Thyroid gland (tissue), 4 donors: Measurements from ENCODE around the gene SCN4A. TPM values are rescaled to one million over a fixed set of nuclear protein-coding genes. Genes with fewer than 3 reads are reported as not detected.

ENCODE experiments used
- DNase-seq, 2 donors: peaks; one replicate each; pipeline ENCODE4 v3.0.0-alpha.2; 2019
- H3K27ac ChIP-seq, 3 donors: fragments of 200-600 bp; sonication (generic); 1 replicate in 2 of 3; 2 replicates in 1 of 3; pipeline ENCODE4 v1.5.1; 2016 to 2019; ENCODE audit warnings: mild to moderate bottlenecking in 1 of 3, moderate library complexity in 1 of 3
- H3K27me3 ChIP-seq: fragments of 200-600 bp; sonication (generic); one replicate; pipeline ENCODE4 v1.5.1; 2019
- H3K36me3 ChIP-seq, 2 donors: fragments of 200-600 bp; sonication (generic); one replicate each; pipeline ENCODE4 v1.5.1; 2016 to 2019
- H3K4me1 ChIP-seq, 2 donors: fragments of 200-600 bp; sonication (generic); one replicate each; pipeline ENCODE4 v1.5.1; 2017 to 2019
- H3K4me3 ChIP-seq, 3 donors: fragments of 200-600 bp; sonication (generic); replicated peaks in 1 of 3; 1 replicate in 2 of 3; 2 replicates in 1 of 3; pipeline ENCODE4 v1.5.1; 2016; ENCODE audit warnings: mild to moderate bottlenecking in 1 of 3
- H3K9me3 ChIP-seq: fragments of 200-600 bp; sonication (generic); one replicate; pipeline ENCODE4 v1.5.1; 2017
- CTCF ChIP-seq, 6 experiments: fragments of 200-600 bp in 3 of 6; fragments of 450-650 bp in 3 of 6; sonication (generic) in 3 of 6; IDR thresholded peaks; one replicate each; pipeline ENCODE4 v1.5.1; 2016 to 2019; ENCODE audit warnings: antibody characterized with exemption in 6 of 6, mild to moderate bottlenecking in 2 of 6, inconsistent platforms in 1 of 6, moderate library complexity in 1 of 6
- POLR2A ChIP-seq, 2 donors: fragments of 450-650 bp; IDR thresholded peaks; one replicate each; pipeline ENCODE4 v1.6.1; 2017; ENCODE audit warnings: antibody characterized with exemption in 2 of 2, mild to moderate bottlenecking in 2 of 2, moderate library complexity in 1 of 2
- WGBS, 2 donors: methylation state at CpG; one replicate each; pipeline ENCODE4 v1.1.5; 2017; 5-methylcytosine and 5-hydroxymethylcytosine counted together
- intact Hi-C: fragments of 100-400 bp; cut with DNase I; formaldehyde crosslinking; loops from one replicate; pipeline ENCODE4 v1.15.1; 2023
- total RNA-seq, 4 donors: library from RNA; depleted of rRNA; stranded (reverse); fragments of >200 nt; gene quantifications; one replicate each; pipeline ENCODE4 v1.2.3, GENCODE V29; 2016

The SCN4A gene
- total RNA-seq, 4 donors from 2014 or later: 2.4 to 7.1 (median 4.0) TPM

GRCh38 chr17:63933598-63933997, 39.1 kb downstream of the SCN4A start:
- Histone ChIP-seq H3K4me1 (peaks cover 0 to 10% of the 10 kb centered on the region in 2 donors), H3K9me3 (no peaks in the 10 kb centered on the region), H3K27me3 (no peaks in the 10 kb centered on the region), H3K36me3 (no peaks in the 10 kb centered on the region), H3K4me3 (no peak overlapping the region), H3K27ac (no peak overlapping the region)
- TF ChIP-seq POLR2A (IDR thresholded peaks at IDR 0.05): no peak
- TF ChIP-seq CTCF (IDR thresholded peaks at IDR 0.05): no peak
- WGBS, 2 donors: 87% methylated on average over 8 of the region's 8 CpGs
- intact Hi-C loops: no loop called here
- no peak for DNase-seq

- WGBS, 2 donors: 96 to 98% methylated on average over 4 of the region's 4 CpGs
- Histone ChIP-seq H3K27me3 (no peaks in the 10 kb centered on the region), H3K36me3 (no peaks in the 10 kb centered on the region), H3K4me1 (peaks cover 0 to 10% of the 10 kb centered on the region in 2 donors), H3K27ac (no peak overlapping the region), H3K9me3 (no peaks in the 10 kb centered on the region), H3K4me3 (no peak overlapping the region)
- no peak for DNase-seq
- no peak for TF ChIP-seq CTCF (IDR thresholded peaks at IDR 0.05)
- TF ChIP-seq POLR2A (IDR thresholded peaks at IDR 0.05): no peak
- intact Hi-C loops: no loop called here
Observed at GRCh38 chr17:63932721-63933120, 40.0 kb downstream of the SCN4A start.

GRCh38 chr17:63931981-63932561, 40.6 kb downstream of the SCN4A start, which contains the start of gene CD79B:
Gene CD79B, minus strand, starts transcription at chr17:63932331. Its CDS starts 70 bp downstream, at chr17:63932261.
- Histone ChIP-seq H3K27ac (no peak within 1 kb of the TSS), H3K27me3 (no peaks in the 10 kb centered on the region), H3K36me3 (no peaks in the 10 kb centered on the region), H3K4me3 (no peak within 1 kb of the TSS), H3K9me3 (no peaks in the 10 kb centered on the region), H3K4me1 (peaks cover 0 to 10% of the 10 kb centered on the region in 2 donors)
- WGBS, 2 donors: 70 to 77% methylated on average over 12 to 18 of the region's 19 CpGs
- no peak for TF ChIP-seq CTCF (IDR thresholded peaks at IDR 0.05)
- no peak for TF ChIP-seq POLR2A (IDR thresholded peaks at IDR 0.05)
- no peak for DNase-seq
- intact Hi-C loops: no loop called here

GRCh38 chr17:63930951-63931575, 41.7 kb downstream of the SCN4A start:
- H3K4me3 ChIP-seq: no peak overlapping the region
- peak; percentile 28 to 39 for DNase-seq
- intact Hi-C loops: no loop called here
- TF ChIP-seq CTCF (IDR thresholded peaks at IDR 0.05) (no peak), POLR2A (IDR thresholded peaks at IDR 0.05) (no peak)
- H3K4me1 ChIP-seq: peaks cover 0 to 10% of the 10 kb centered on the region in 2 donors
- WGBS, 2 donors: 69 to 72% methylated on average over 10 to 14 of the region's 16 CpGs
- H3K9me3 ChIP-seq: no peaks in the 10 kb centered on the region
- H3K36me3 ChIP-seq: no peaks in the 10 kb centered on the region
- H3K27ac ChIP-seq: peak overlapping the region in 1 of 3 donors; percentile 41
- H3K27me3 ChIP-seq: no peaks in the 10 kb centered on the region
